ENCODE results near the gene ROBO1. TPM values are rescaled to one million over a fixed set of nuclear protein-coding genes. Genes with fewer than 3 reads are reported as not detected.

Gene ROBO1
- total RNA-seq, 3 donors from 2014 or later = 12.7 to 50.7 (median 23.6) TPM

- no peaks in the 10 kb centered on the region for H3K9me3 ChIP-seq
- intact Hi-C loops (cut with DNase I; ENCODE audit: low total_unique reads) = no loop called here
- H3K36me3 ChIP-seq = no peaks in the 10 kb centered on the region
- H3K27me3 ChIP-seq = no peaks in the 10 kb centered on the region
- no peak for DNase-seq (ENCODE audit: low spot score in 2 of 2)
- H3K4me1 ChIP-seq = no peaks in the 10 kb centered on the region
- H3K4me3 ChIP-seq = no peak overlapping the region
- no peak for TF ChIP-seq CTCF (IDR thresholded peaks at IDR 0.05)
- TF ChIP-seq POLR2AphosphoS5 (IDR thresholded peaks at IDR 0.05) = no peak
- TF ChIP-seq POLR2A (IDR thresholded peaks at IDR 0.05) = no peak
- no peak overlapping the region for H3K27ac ChIP-seq
These were observed 481.9 kb downstream of the ROBO1 start for GRCh38 chr3:79285871-79286270.

- TF ChIP-seq POLR2A (IDR thresholded peaks at IDR 0.05) = no peak
- TF ChIP-seq CTCF (IDR thresholded peaks at IDR 0.05) = no peak
- TF ChIP-seq POLR2AphosphoS5 (IDR thresholded peaks at IDR 0.05) = no peak
- no peaks in the 10 kb centered on the region for H3K27me3 ChIP-seq
- H3K4me3 ChIP-seq = no peak overlapping the region
- H3K4me1 ChIP-seq = no peaks in the 10 kb centered on the region
- intact Hi-C loops (cut with DNase I; ENCODE audit: low total_unique reads) = no loop called here
- H3K36me3 ChIP-seq = no peaks in the 10 kb centered on the region
- no peaks in the 10 kb centered on the region for H3K9me3 ChIP-seq
- no peak overlapping the region for H3K27ac ChIP-seq
- DNase-seq (ENCODE audit: low spot score in 2 of 2) = no peak
These were observed 482.4 kb downstream of the ROBO1 start for GRCh38 chr3:79285380-79285779.

- Histone ChIP-seq H3K9me3 (no peaks in the 10 kb centered on the region), H3K4me3 (no peak overlapping the region), H3K27me3 (no peaks in the 10 kb centered on the region), H3K36me3 (no peaks in the 10 kb centered on the region), H3K27ac (no peak overlapping the region), H3K4me1 (no peaks in the 10 kb centered on the region)
- intact Hi-C loops (cut with DNase I; ENCODE audit: low total_unique reads) = no loop called here
- no peak for DNase-seq (ENCODE audit: low spot score in 2 of 2)
- TF ChIP-seq POLR2A (IDR thresholded peaks at IDR 0.05) = no peak
- no peak for TF ChIP-seq CTCF (IDR thresholded peaks at IDR 0.05)
- TF ChIP-seq POLR2AphosphoS5 (IDR thresholded peaks at IDR 0.05) = no peak
These were observed 483.0 kb downstream of the ROBO1 start for GRCh38 chr3:79284781-79285180.

GRCh38 chr3:79278681-79279080 is 489.1 kb downstream of the ROBO1 start:
- no peak overlapping the region for H3K27ac ChIP-seq
- H3K4me1 ChIP-seq = no peaks in the 10 kb centered on the region
- H3K36me3 ChIP-seq = no peaks in the 10 kb centered on the region
- H3K9me3 ChIP-seq = no peaks in the 10 kb centered on the region
- intact Hi-C loops (cut with DNase I; ENCODE audit: low total_unique reads) = no loop called here
- H3K4me3 ChIP-seq = no peak overlapping the region
- no peak for DNase-seq (ENCODE audit: low spot score in 2 of 2)
- TF ChIP-seq POLR2AphosphoS5 (IDR thresholded peaks at IDR 0.05) (no peak), CTCF (IDR thresholded peaks at IDR 0.05) (no peak), POLR2A (IDR thresholded peaks at IDR 0.05) (no peak)
- no peaks in the 10 kb centered on the region for H3K27me3 ChIP-seq

GRCh38 chr3:79268422-79268821 is 499.4 kb downstream of the ROBO1 start:
- TF ChIP-seq POLR2A (IDR thresholded peaks at IDR 0.05) = no peak
- no peak for TF ChIP-seq CTCF (IDR thresholded peaks at IDR 0.05)
- TF ChIP-seq POLR2AphosphoS5 (IDR thresholded peaks at IDR 0.05) = no peak
- no peak overlapping the region for H3K4me3 ChIP-seq

More at GRCh38 chr3:79268422-79268821, 499.4 kb downstream of the ROBO1 start:
- Histone ChIP-seq H3K4me1 (no peaks in the 10 kb centered on the region), H3K27me3 (no peaks in the 10 kb centered on the region), H3K36me3 (no peaks in the 10 kb centered on the region), H3K27ac (no peak overlapping the region), H3K9me3 (no peaks in the 10 kb centered on the region)
- DNase-seq (ENCODE audit: low spot score in 2 of 2) = no peak
- intact Hi-C loops (cut with DNase I; ENCODE audit: low total_unique reads) = no loop called here
